HUDEP-2 (cell line): ENCODE measurements around the gene CCDC187.
A peak's percentile ranks its signal among the peaks of the same experiment; 100 is the strongest.

ENCODE experiments used
- DNase-seq, 76 experiments: peaks; one replicate each; lab custom pipeline; 2025; ENCODE audit not compliant: unreplicated experiment in 76 of 76; lab: John Stamatoyannopoulos, UW

The CCDC187 gene

DNA sequence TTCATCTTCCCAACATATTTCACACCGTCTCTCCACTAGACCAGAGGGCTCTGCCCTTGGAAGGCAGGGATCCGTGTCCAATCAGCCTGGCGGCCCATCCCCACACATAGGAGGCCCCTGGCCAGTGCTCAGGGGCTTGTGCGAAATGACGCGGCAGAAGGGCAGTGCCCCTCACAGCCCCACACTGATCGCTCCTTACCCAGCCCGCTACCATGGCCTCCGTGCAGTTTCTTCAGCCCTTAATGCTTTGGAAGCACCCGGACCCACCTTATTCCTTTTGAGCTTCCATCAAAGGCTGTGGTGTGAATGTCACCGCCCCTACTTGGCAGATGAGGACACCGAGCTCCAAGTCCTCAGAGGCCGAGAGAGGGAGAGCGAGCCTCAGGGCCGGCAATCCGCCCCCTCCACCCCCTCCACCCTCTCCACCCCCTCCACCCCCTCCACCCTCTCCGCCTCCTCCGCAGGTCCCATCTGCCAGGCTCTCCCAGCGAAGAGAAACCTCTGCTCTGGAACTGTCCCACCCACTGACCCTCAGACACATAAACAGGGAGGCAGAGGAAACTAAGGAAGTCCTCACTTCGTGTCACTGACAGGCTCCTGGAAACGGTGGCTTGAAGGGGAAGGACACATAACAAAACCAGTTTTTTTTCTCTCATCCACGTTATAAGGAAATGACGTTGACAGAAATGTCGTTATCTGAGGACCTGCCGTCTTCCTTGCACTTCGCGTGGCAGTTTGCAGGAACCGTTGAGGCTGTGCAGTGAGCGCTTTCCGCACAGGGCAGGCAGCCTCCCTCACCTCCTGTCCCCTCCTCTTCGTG lies 72.2 kb downstream of the CCDC187 start:
- DNase-seq, result peak in 65 of 76 experiments; percentile 22 to 84 (median 56)

DNA sequence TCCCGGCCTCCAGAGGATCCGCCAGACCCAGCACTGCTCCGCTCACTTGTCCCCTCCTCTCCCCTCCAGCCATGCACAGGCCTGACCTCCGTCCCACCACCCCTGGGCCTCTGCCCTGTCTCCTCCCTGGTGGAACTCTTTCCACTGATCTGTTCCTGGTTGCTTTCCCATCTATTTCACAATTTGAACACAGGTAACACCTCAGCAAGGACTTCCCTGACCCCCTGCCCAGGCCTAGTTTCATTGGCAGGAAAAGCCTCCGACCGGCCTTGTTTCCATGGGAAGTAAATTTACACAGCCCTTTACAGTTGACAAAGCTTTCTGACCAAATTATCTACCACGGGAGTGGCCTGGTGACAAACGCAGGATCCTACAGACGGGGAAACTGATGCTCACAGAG lies 73.1 kb downstream of the CCDC187 start:
- no peak for DNase-seq

DNA sequence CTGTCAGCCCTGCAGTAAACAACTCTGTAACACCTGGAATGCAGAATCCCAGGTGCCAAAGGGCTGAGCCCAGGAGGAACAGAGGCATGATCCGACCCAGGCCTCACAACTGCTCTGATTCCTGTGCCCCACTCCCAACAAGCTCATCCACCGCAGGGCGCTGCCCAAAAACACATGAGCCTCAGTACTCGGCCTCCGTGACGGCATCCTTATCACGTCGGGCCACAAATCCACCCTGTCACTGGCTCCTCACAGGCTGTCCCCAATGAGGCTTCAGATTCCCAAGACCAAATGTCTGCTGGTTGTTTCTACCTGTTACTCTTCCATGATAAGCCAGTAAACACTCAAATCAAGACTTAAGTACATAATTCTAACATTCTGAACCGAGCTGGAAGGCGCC lies 73.5 kb downstream of the CCDC187 start:
- peak in 35 of 76 experiments; percentile 9 to 61 (median 34) for DNase-seq

DNA sequence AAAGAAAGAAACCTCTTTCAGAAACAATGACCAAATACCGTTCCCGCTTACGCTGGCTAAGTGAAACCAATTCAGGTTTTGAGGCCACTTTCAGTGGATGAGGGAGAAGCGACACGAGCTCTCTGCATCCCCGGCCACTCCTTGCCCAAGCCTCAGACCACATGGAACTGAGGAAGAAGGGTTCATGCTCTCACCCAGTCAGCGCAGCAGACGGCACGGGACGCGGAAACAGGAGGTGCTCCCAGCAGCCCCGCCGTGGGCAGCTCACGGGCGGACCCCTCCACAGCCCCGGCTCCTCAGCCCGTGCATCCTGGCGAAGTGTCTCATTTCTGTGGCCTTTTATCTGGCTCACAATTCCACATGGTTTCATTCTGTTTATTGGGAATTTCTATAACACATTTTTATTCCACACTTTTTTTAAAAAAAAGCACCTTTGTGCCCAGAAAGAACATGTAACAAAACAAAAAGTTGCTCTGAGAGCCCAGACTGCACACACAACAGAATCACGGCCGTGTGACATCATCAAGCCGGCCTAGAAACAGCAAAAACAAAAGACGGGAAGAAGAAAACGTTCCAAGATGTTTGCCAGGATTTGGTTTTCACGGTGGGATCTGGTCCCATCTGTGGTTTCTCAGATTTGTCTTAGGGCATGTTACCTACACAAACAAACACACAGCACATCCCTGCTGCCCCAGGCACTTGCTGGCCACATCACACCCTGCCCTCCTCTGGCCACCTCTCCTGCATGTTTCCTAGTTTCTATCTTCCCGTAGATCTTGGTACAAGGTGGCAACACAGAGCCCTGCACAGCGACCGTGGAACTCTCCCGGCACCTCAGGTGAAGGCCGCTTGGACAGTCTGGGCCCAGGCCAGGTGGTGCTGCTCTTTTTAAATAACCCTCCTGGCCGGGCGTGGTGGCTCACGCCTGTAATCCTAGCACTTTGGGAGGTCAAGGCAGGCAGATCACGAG lies 74.5 kb downstream of the CCDC187 start:
- DNase-seq, result no peak

DNA sequence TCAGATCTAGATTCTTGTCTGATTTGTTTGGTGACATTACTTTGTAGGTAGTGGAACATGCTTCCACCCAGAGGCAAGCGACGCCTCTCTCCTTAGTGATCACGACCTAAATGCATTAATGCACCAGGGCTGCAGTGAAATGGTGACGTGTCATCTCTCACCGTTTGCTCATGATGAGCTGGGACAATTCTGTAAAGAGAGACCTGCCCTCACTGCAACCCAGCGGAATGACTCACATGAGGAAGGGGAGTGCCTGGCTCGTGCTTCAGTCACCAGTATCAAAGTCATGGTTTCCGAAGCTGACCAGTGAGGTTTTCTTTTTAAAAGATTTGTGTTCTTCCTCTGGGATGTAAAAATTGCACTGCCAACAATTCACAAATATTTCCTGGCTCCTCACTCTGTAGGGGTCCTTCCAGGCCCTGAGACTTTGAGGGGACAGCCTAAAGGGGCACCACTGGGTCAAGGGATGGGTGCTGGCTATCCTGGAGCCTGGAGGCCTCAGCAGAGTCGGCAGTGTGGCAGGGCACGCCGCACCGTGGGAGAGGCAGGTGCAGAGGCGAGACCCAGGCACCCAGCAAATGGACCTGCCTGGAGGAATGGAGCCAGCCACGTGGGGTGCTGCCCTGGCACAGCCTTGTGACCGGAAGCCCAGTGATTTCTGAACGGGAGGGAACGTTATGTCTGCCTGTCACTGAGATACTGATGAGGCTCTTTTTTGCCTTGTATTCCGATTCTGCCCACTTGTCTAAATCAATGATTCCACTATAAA lies 75.6 kb downstream of the CCDC187 start:
- DNase-seq, result peak in 1 of 76 experiments; percentile 19

DNA sequence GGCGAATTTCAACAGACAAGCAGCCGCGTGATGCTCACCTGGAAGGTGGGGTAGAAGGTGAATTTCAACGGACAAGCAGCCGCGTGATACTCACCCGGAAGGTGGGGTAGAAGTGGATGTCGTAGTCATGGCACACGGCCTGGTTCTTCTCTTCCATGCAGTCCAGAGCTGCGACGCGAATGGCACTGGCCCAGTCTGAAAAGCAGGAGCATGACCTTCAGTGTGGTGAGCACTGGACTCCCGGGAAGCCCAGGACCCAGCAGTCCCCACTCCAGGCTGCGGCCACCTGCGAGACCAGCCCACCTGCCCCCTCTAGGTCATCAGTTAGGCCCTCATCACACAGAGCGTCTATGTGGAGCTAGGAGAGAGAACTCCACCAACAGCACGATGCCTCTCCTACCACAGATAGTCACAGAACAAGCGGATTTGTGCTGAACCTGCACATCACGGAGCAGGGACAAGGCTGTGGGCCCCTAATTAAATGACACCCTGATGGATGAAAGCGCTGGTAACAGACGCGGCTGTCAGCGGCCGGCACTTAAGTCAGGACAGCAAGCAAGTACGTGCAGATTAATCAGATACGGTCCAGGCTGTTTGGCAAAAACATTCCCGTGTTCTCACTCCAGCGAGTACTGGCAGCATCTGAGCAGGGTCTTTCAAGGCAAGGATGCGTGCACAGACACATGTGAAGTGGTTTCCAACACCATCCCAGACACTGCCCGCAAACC lies 77.0 kb downstream of the CCDC187 start:
- DNase-seq, result no peak

DNA sequence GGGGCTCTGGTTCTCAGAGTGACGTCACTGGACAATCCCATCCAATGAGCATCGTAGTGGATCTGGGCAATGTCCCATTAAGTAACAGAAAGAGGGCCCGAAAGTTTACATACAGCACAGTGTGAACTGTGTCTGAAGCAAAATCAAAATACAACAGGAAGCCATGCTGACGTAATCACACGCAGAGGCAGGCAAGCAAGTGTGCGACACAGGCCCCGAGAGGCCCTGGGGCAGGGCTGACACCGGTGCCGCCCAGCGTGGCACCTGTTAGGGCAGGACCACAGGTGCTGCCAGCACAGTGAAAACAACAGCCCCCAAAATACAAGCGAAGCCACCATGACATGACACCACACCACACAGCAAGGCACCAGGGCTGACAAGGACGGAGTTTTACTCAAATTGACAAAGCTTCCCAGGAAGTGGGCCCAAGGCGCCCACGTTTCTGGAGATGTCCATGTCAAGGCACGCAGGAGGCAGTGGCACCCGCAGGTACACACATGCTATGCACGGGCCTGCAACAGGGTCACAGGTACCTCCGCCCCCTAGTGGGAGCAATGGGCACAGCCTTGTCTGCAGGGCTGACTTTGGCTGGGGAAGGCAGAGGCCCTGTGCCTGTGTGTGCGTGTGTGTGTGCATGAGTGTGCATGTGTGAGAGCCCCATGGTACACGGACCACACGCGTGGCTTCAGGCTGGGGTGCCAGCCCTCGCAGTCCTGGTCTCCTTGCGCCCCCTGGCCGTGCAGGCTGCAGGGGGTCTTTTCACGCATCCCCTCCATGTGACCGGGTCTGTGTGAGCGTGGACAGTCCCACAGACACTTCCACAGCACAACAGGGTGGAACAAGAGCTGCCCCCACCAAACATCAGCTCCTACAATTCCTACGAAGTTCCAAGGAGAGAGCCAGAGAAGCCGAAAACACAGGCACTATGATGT lies 77.9 kb downstream of the CCDC187 start:
- peak in 60 of 76 experiments; percentile 10 to 75 (median 55) for DNase-seq

DNA sequence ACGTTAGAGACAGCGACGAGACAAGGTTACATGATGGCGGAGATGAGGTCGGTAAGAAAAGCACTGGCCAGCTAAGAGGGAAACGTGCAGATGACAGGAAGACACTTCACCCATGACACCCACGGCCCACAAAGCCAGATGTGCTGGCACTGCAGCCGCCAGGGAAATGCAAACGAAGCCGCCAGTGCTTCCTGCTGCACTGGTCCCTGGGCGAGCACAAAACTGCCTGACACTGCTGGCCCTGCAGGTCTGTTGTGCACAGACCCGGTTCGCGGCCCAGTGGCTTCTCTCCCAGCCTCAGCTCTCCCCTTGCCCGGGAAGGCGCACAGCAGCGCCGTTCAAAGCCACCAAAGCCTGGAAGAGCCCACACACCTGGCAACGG lies 78.5 kb downstream of the CCDC187 start:
- no peak for DNase-seq

DNA sequence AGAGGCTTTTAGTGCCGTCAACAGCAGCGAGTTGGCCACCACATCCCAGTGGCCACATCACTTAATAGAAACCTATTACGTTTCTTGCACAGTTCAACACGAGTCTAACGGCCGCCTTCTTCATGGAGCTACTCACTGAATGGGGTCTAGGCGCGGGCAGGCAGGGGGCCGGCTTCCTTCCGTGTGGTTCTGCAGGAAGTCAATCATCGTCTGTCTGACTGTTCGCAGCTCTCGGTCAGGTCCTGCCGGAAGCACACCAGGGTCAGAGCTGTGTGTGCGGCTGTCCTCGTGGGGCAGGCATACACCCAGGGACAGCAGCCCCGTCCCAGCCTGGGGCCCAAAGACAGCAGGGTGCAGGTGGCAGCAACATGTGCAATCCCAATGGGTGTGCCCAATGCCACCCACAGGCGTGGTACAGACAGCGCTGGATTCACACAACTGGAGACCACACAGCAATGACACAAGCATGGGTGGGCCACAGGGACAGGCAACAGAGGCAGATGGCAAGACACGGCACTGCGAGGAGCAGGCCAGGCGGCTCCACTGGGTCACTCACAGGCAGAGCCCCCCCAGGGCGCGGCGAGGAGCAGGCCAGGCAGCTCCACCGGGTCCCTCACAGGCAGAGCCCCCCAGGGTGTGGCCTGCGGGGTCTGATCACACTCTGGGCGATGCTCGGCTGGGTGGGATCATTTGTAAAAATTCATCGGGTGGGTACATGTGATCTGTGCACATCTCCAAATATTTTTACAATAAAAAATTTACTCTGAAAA lies 79.8 kb downstream of the CCDC187 start:
- no peak for DNase-seq

DNA sequence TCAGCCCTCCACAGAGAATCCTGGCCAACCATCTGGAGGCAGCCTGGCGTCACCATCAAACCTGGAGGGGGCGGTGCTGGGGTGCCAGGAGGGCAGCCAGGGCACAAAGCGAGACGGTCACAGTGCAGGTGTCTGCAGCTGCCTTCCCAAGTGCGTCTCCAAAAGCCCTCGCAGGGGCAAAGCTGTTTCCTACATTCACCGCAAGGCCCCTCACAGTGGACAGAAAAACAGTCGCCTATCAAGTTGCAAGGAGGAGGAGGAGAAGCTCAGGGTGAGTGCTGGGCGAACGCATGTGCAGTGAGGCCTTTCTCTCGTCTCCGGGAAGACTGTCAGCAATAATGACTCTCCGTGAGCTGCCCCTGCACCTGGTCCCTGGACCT lies 81.0 kb downstream of the CCDC187 start:
- DNase-seq, result no peak

DNA sequence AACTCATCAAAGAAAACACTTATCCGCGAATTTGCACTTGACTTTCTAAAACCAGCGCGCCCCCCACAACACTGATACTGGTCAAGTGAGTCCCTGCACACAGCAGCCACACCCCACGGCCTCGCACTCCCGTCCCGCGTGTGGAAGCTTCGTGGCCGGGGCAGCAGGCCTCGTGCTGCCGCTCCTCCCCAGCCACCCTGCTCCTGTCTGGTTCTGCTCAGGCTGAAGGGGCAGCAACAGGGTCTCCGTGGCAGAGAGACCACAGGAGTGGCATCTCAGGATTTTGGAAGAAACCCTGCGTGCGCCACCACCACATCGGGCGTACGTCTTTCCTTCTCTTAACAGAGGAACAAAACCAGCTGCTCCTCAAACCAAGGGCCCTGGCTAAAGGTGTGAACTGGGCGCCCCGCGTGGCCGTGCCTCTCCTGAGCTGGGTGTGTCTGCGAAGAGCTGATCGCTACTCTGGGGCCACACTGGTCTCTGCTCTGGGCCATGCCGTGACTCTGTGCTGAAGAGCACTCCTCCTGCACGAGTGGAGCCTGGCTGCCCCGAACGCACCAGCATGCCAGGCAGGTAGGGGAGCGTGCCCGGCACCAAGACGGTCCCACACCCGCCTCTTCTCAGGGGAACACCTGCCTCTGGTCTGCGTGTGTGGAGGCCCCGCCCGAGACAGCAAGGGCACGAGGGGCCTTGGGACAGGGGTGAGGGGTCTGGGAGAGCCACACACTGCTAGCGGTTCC lies 81.6 kb downstream of the CCDC187 start:
- DNase-seq, result no peak

DNA sequence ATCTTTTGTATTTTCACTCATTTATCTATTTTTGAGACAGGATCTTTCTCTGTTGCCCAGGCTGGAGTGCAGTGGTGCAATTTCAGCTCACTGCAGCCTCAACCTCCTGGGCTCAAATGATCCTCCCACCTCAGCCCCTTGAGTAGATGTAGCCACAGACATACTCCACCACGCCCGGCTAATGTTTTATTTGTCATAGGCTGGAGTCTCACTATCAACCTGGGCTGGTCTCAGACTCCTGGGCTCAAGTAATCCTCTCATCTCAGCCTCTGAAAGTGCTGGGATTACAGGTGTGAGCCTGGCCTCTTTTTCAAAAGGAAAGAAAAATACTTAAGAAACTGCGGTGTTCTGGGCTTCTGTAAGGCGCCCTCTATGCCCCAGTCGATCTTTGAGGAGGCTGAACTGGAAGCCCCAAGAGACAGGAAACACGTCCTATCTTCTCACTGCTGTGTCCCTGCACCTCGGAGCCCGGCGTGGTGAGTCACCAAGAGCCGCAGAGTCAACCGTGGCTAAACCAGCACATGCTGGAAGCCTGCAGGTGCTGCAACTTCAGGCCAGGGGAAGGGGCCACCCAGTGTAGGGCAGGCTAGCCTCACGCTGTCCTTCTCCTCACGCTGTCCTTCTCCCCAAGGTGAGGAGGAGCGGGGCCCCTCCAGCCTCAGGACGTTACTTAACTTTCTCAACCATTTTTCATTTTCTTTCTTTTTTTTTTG lies 83.7 kb downstream of the CCDC187 start:
- DNase-seq, result peak in 2 of 76 experiments; percentile 16 to 34

DNA sequence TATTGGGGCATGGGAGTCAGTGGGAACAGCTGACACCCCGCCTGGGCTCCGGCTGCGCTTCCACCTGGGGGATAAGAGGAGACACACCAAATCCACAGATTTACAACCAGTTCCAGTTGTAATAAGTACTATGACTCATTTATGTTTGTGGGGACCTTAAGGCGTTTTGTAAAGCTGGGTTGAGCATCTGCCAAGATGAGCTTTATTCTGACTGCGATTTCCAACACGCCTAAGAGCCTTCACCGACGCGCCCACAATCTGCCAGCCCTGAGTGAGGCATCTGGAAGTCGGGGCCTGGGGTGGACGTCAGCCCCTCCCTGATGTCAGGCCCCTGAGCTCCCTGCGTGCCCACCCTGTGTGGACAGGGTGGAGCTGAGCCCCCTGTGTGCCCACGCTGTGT lies 84.6 kb downstream of the CCDC187 start:
- DNase-seq, result no peak

DNA sequence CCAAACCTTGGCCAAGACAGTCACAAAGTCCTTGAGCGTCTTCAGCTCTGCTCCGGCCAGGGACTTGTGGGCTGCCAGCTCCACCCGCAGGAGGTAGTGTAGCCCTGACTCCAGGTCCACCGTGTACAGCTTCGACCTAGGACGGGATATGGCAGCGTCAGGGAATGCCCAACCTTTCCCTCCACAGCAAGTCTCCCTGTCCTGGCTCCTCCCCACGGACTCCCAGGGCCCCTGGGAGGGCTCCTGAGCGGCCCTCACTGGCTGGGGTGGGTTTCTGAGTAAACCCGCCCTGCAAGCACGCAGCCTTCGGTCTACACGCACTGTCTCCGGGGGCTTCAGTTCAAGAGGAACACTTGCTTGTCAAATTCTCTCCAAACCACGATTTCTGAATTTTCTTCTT lies 85.2 kb downstream of the CCDC187 start:
- no peak for DNase-seq

DNA sequence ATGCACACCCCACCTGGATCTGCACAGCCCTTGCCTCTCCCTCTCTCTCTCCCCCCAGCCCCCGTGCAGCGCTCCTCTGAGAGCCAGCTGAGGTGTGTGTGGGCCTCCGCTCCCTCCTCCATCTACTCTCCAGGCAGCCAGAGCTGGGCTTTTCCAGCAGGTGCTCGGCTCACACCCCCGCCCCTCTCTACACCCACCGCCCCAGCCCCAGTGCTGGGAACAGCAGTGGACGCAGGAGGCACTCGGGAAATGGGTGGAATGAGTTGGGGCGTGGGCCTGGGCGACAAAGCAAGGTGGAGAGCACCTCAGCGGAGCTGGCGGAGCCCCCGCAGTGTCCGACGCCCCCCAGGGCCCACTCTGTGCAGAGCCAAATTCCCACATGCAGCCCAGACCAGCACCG lies 85.6 kb downstream of the CCDC187 start:
- DNase-seq, result no peak

DNA sequence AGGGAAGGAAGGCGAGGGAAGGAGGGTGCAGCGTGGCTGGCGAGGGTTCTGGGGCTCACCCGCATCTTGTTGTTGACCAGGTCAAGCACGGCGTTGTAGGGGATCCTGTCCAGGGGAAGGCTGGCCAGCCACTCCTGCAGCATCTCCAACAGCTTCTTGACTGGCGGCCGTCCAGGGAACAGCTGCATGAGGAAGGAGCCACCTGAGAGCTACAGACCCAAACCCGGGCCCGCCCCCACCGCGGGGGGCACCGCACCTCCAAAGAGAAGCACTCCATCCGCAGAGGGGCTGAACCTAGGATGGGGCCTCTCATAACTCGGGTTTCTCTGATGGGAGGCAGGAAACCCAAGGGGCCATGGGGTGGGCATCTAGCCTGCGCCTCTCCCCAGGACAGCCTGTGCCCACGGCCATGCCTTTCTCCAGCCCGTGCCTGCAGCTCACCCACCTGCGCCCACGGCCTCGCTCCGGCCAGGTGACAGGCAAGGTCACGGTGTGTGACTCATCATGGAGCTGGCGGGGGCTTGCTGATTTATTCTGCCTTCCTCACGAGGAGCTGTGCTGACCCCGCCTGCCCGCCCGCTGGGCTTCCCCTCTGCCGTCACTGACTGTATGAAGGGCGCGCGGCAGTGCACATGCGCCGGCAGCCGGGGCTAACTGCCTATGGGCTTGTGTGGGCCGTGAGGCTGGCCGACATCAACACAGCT lies 87.2 kb downstream of the CCDC187 start:
- no peak for DNase-seq

DNA sequence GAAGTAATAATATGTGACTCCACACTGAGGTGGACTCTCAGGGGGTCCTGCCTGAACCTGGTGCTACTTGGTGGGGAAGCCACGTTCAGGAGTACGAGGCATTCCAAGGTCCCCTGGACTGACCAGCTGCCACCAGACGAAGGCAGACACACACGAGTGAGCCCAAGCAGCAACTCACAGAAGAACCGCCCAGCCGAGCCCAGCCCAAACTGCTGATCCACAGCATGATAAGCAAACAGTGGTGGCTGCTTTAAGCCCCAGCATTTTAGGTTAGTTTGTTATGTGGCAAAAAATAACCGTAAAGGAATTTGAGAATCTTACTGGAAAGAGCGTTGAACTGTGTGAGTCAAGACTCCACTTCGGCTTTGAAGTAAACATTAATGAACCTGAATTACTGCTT lies 90.2 kb downstream of the CCDC187 start:
- no peak for DNase-seq
